ENCODE data around the gene NCF2.
A peak's percentile ranks its signal among the peaks of the same experiment; 100 is the strongest.

Gene NCF2

GRCh38 chr1:183588827-183589226 is 1.4 kb downstream of the NCF2 start:
- intact Hi-C loops (cut with DNase I) = no loop called here

GRCh38 chr1:183586926-183587325 is 3.3 kb downstream of the NCF2 start:
- no peak for DNase-seq
- intact Hi-C loops (cut with DNase I) = no loop called here

More at GRCh38 chr1:183588827-183589226, 1.4 kb downstream of the NCF2 start:
- peak in 2 of 10 donors; percentile 38 to 41 for DNase-seq

- intact Hi-C loops (cut with DNase I) = no loop called here
- DNase-seq = no peak
These were observed 3.8 kb downstream of the NCF2 start for GRCh38 chr1:183586455-183586854.

- intact Hi-C loops (cut with DNase I) = no loop called here
- DNase-seq = no peak
These were observed 5.2 kb downstream of the NCF2 start for GRCh38 chr1:183585038-183585437.

- intact Hi-C loops (cut with DNase I) = no loop called here
- DNase-seq = no peak
These were observed 6.1 kb downstream of the NCF2 start for GRCh38 chr1:183584147-183584546.

- no peak for DNase-seq
- intact Hi-C loops (cut with DNase I) = no loop called here
These were observed 6.8 kb downstream of the NCF2 start for GRCh38 chr1:183583466-183583865.

- DNase-seq = no peak
- intact Hi-C loops (cut with DNase I) = no loop called here
These were observed 8.1 kb downstream of the NCF2 start for GRCh38 chr1:183582021-183582713.

- intact Hi-C loops (cut with DNase I) = no loop called here
- no peak for DNase-seq
These were observed 10.0 kb downstream of the NCF2 start for GRCh38 chr1:183580281-183580682.

- DNase-seq = no peak
- intact Hi-C loops (cut with DNase I) = no loop called here
These were observed 11.4 kb downstream of the NCF2 start for GRCh38 chr1:183578856-183579255.

GRCh38 chr1:183577897-183578465 is 12.3 kb downstream of the NCF2 start:
- DNase-seq = no peak
- intact Hi-C loops (cut with DNase I) = no loop called here

GRCh38 chr1:183576537-183576936 is 13.7 kb downstream of the NCF2 start:
- DNase-seq = no peak
- intact Hi-C loops (cut with DNase I) = no loop called here

- DNase-seq = no peak
- intact Hi-C loops (cut with DNase I) = no loop called here
These were observed 14.7 kb downstream of the NCF2 start for GRCh38 chr1:183575606-183576005.

GRCh38 chr1:183572721-183573120 is 17.5 kb downstream of the NCF2 start:
- no peak for DNase-seq
- intact Hi-C loops (cut with DNase I) = no loop called here

GRCh38 chr1:183571678-183572268 is 18.5 kb downstream of the NCF2 start:
- no peak for DNase-seq
- intact Hi-C loops (cut with DNase I) = no loop called here

GRCh38 chr1:183570451-183570850 is 19.8 kb downstream of the NCF2 start:
- intact Hi-C loops (cut with DNase I) = no loop called here
- no peak for DNase-seq

- DNase-seq = no peak
- intact Hi-C loops (cut with DNase I) = no loop called here
These were observed 20.5 kb downstream of the NCF2 start for GRCh38 chr1:183569801-183570200.

GRCh38 chr1:183569141-183569540 is 21.1 kb downstream of the NCF2 start:
- no peak for DNase-seq
- intact Hi-C loops (cut with DNase I) = no loop called here

GRCh38 chr1:183568176-183569021 is 21.9 kb downstream of the NCF2 start:
- DNase-seq = no peak
- intact Hi-C loops (cut with DNase I) = no loop called here

GRCh38 chr1:183567584-183567983 is 22.7 kb downstream of the NCF2 start:
- DNase-seq = peak in 1 of 10 donors; percentile 25
- intact Hi-C loops (cut with DNase I) = no loop called here

- DNase-seq = no peak
- intact Hi-C loops (cut with DNase I) = no loop called here
These were observed 24.2 kb downstream of the NCF2 start for GRCh38 chr1:183566026-183566425.

- intact Hi-C loops (cut with DNase I) = no loop called here
- DNase-seq = no peak
These were observed 25.0 kb downstream of the NCF2 start for GRCh38 chr1:183565261-183565660.

Data from posterior cingulate gyrus (tissue), 11 donors.